HTERT RPE-1 (cell line): ENCODE measurements around the gene CHI3L2.
"Not testable (repeated sequence)": the region's sequence is repeated elsewhere in the genome, so short reads cannot be mapped to it uniquely, and the experiment has no call there.

Experiments used
- in situ Hi-C: fragments of 300-500 bp; cut with MboI; formaldehyde crosslinking; loops from 4 replicates; pipeline ENCODE4 v1.14.3; 2020; ENCODE audit warnings: low sequenced_read_pairs

CHI3L2 gene

GRCh38 chr1:111201275-111202090 lies 26.0 kb upstream of the CHI3L2 start:
- in situ Hi-C loops, result no loop called here

- in situ Hi-C loops, result no loop called here
Observed at GRCh38 chr1:111202366-111202706, 25.2 kb upstream of the CHI3L2 start.

- in situ Hi-C loops, result no loop called here
Observed at GRCh38 chr1:111202707-111203623, 24.5 kb upstream of the CHI3L2 start.

- in situ Hi-C loops, result no loop called here
Observed at GRCh38 chr1:111203681-111204200, 23.8 kb upstream of the CHI3L2 start.

GRCh38 chr1:111204201-111204982 lies 23.1 kb upstream of the CHI3L2 start:
- in situ Hi-C loops, result no loop called here

GRCh38 chr1:111204983-111205713 lies 22.4 kb upstream of the CHI3L2 start:
- in situ Hi-C loops, result no loop called here

- in situ Hi-C loops, result no loop called here
Observed at GRCh38 chr1:111205714-111206050, 21.8 kb upstream of the CHI3L2 start.

GRCh38 chr1:111208921-111209320 lies 18.6 kb upstream of the CHI3L2 start:
- in situ Hi-C loops, result no loop called here

GRCh38 chr1:111209622-111210021 lies 17.9 kb upstream of the CHI3L2 start:
- in situ Hi-C loops, result no loop called here

- in situ Hi-C loops, result no loop called here
Observed at GRCh38 chr1:111211921-111212320, 15.6 kb upstream of the CHI3L2 start.

GRCh38 chr1:111212634-111213335 lies 14.7 kb upstream of the CHI3L2 start:
- in situ Hi-C loops, result no loop called here

GRCh38 chr1:111213412-111213811 lies 14.1 kb upstream of the CHI3L2 start:
- in situ Hi-C loops, result no loop called here

GRCh38 chr1:111214074-111214801 lies 13.3 kb upstream of the CHI3L2 start:
- in situ Hi-C loops, result no loop called here

- in situ Hi-C loops, result no loop called here
Observed at GRCh38 chr1:111214884-111215283, 12.6 kb upstream of the CHI3L2 start.

GRCh38 chr1:111215285-111215684 lies 12.2 kb upstream of the CHI3L2 start:
- in situ Hi-C loops, result not testable (repeated sequence)

- in situ Hi-C loops, result no loop called here
Observed at GRCh38 chr1:111216751-111217150, 10.8 kb upstream of the CHI3L2 start.

GRCh38 chr1:111217183-111217910 lies 10.2 kb upstream of the CHI3L2 start:
- in situ Hi-C loops, result no loop called here
